ENCODE measurements around the gene FANCC. TPM values are rescaled to one million over a fixed set of nuclear protein-coding genes. Genes with fewer than 3 reads are reported as not detected.
A peak's percentile ranks its signal among the peaks of the same experiment; 100 is the strongest.

FANCC gene
- total RNA-seq, 8 experiments from 2014 or later = 1.2 to 31.3 (median 11.9) TPM

DNA sequence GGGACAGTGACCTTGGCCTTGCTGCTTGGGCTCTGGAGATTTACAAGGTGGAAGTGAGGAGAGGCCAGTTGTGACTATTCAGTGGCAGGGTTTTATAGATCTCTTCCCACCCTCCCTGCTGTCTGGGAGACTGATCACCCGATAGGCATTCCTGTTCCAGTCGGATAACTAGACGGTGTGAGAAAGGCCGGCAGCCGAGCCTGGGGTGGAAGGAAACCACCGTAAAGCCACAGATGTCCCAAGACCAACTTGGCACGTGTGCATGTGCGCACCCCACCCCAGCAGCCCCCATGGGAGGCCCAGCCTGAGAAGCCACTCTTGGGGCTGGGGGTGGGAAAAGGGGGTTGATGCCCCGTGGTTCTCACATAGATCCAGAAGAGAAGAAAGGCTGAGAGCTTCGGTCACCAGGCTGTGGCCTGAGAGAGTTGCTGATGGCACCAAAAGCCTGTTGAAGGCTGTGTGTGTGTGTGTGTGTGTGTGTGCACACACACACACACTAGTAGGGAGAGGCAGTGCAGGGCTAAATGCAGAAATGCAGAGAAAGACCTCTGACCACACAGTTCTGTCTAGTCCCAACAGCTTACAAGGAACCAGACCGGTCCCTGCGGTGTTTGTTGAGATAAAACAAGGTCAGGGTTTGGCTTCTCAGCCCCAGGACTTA, 225.8 kb downstream of the FANCC start:
- in situ Hi-C loops (cut with MboI; ENCODE audit: low pct_unique_long_range_greater_than_20kb in 2 of 9, low sequenced_read_pairs in 9 of 9, unreplicated experiment in 9 of 9) = loop anchor here in 1 of 9 experiments (25.0 kb wide), 1 partner anchor 104 kb away; no protein-coding TSS in a partner anchor
- Histone ChIP-seq H3K27ac (peak overlapping the region in 1 of 2 donors; percentile 51), H3K4me3 (no peak overlapping the region), H3K4me1 (replicated peaks in 1 of 2) (peaks cover 31 to 33% of the 10 kb centered on the region in 2 donors)
- WGBS, 10 experiments = 0 to 72% (median 20%) methylated on average over 1 to 4 of the region's 12 CpGs; no CpG with 5 or more reads in 7 of the 10 experiments
- peak; percentile 44 to 68 (median 60) for ATAC-seq (replicated peaks in 6 of 8)

DNA sequence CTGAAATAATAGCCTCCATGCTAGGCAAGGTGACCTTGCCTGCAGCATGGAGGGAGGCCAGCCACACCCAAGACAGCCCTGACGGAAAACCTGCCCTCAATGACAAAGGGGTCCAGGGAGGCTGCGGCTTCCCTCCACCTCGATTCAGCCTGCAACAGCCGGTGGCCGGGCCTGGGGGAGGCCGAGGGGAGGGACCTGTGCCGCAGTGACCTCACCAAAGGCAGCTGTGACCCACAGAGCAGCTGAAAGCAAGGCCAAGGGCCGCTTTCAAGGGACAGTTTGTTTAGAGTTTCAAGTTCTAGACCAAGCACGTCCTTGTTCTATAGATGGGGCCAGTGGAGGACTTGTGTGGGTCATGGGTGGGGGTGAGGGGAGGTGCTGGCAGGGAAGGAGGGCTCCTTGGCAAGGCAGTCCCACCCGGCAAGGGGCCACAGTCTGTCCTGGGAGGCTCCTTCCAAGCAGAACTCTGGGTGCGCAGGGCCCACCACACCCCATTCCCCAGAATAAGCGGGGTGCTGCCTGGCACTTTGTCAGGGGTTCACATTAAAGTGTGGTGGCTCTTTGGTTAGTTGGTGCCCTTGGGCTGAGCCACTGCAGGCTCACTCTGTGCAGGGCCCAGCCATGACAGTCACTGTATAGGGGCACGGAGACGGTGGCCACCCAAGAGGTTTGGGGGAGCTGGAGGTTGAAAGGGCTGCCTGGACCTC, 226.5 kb downstream of the FANCC start:
- in situ Hi-C loops (cut with MboI; ENCODE audit: low pct_unique_long_range_greater_than_20kb in 2 of 9, low sequenced_read_pairs in 9 of 9, unreplicated experiment in 9 of 9) = loop anchor here in 1 of 9 experiments (25.0 kb wide), 1 partner anchor 104 kb away; no protein-coding TSS in a partner anchor
- 0 to 90% (median 48%) methylated on average over 1 to 2 of the region's 14 CpGs; no CpG with 5 or more reads in 6 of the 10 experiments for whole genome bisulfite sequencing, 10 experiments
- peaks cover 31 to 33% of the 10 kb centered on the region in 2 donors for H3K4me1 ChIP-seq (replicated peaks in 1 of 2)
- peak in 4 of 8 experiments; percentile 14 to 50 (median 42) for ATAC-seq (replicated peaks in 6 of 8)
- peak overlapping the region in 1 of 2 donors; percentile 39 for H3K27ac ChIP-seq
- H3K4me3 ChIP-seq = no peak overlapping the region

DNA sequence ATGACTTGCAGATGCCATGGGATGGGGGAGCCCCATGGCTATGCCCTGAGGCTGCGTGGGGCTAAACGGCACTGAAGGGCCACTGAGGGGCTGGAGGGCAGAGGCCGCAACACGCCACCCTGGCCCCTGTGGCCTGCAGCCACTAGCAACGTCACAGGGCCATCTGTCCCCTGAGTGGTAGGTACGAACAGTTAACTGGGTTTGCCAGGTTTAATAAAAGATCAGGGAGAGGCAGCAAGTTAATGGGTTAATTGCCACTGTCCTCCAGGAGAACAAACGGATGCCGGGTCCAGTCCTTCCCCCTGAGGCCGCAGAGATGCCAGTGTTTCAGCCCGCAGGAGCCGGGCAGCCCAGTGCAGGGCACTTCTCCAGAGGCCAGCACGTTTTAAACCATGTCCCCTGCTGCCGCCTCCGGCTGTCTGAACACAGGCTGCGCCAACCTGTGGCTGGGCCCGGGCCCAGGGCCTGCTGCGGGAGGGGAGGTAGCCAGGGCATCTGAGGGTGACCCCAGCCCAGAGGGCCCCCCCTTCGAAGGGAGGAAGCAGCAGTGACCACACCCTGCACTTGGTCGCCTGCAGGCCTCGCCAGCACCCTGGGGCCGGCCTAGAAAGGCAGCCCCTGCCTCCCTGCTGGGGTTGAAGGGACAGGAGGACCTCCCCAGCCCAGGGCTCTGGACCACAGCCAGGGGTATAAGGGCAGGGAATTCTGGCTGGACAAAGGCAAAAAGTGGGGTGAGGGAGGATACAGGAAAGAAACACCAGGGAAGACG, 227.3 kb downstream of the FANCC start:
- Histone ChIP-seq H3K27ac (peak overlapping the region in 1 of 2 donors; percentile 39), H3K4me1 (replicated peaks in 1 of 2) (peaks cover 30 to 31% of the 10 kb centered on the region in 2 donors), H3K4me3 (no peak overlapping the region)
- in situ Hi-C loops (cut with MboI; ENCODE audit: low pct_unique_long_range_greater_than_20kb in 2 of 9, low sequenced_read_pairs in 9 of 9, unreplicated experiment in 9 of 9) = loop anchor here in 1 of 9 experiments (25.0 kb wide), 1 partner anchor 103 kb away; no protein-coding TSS in a partner anchor
- WGBS, 10 experiments = 0 to 100% (median 90%) methylated on average over 1 to 9 of the region's 22 CpGs; no CpG with 5 or more reads in 5 of the 10 experiments
- peak in 6 of 8 experiments; percentile 6 to 17 (median 9) for ATAC-seq (replicated peaks in 6 of 8)

DNA sequence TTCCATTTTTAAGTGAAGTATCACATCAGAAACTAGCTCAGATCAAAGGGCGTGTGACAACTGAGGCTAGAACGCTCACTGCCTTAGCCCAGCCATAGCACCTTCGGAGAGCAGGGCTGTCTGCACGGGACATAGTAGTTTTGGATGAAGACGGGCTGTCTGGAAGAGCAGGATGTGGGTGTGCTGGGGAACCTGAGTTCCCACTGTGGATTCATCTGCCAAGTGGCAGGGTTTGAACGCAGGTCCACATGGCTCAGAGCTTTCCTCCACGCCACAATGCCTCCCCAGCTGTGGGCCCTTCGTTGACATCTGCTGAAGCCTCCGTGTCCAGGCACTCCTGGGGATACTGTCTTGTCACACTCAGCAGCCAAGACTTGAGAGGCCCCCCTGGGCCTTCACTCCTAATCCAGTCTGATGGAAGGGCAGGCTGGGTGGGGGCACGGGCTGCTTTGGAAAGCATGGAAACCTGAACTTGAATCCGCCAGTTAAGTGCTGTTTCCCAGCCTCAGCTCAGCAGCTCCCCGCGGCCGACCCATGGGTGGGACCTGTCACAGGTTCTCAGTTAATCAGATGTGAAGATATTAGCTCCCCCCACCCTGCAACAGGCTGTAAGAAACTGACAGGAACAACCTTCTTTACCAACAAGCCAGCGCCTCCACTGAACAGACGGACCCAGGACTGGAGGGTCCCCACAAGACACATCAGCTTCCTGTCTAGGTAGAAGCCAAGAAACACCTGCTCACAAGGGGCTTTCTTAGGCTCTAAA, 228.1 kb downstream of the FANCC start:
- WGBS, 10 experiments = 70 to 100% (median 93%) methylated on average over 1 to 11 of the region's 16 CpGs; no CpG with 5 or more reads in 5 of the 10 experiments
- in situ Hi-C loops (cut with MboI; ENCODE audit: low pct_unique_long_range_greater_than_20kb in 2 of 9, low sequenced_read_pairs in 9 of 9, unreplicated experiment in 9 of 9) = loop anchor here in 1 of 9 experiments (25.0 kb wide), 1 partner anchor 102 kb away; no protein-coding TSS in a partner anchor
- peaks cover 30 to 31% of the 10 kb centered on the region in 2 donors for H3K4me1 ChIP-seq (replicated peaks in 1 of 2)
- ATAC-seq (replicated peaks in 6 of 8) = no peak
- no peak overlapping the region for H3K27ac ChIP-seq
- no peak overlapping the region for H3K4me3 ChIP-seq

DNA sequence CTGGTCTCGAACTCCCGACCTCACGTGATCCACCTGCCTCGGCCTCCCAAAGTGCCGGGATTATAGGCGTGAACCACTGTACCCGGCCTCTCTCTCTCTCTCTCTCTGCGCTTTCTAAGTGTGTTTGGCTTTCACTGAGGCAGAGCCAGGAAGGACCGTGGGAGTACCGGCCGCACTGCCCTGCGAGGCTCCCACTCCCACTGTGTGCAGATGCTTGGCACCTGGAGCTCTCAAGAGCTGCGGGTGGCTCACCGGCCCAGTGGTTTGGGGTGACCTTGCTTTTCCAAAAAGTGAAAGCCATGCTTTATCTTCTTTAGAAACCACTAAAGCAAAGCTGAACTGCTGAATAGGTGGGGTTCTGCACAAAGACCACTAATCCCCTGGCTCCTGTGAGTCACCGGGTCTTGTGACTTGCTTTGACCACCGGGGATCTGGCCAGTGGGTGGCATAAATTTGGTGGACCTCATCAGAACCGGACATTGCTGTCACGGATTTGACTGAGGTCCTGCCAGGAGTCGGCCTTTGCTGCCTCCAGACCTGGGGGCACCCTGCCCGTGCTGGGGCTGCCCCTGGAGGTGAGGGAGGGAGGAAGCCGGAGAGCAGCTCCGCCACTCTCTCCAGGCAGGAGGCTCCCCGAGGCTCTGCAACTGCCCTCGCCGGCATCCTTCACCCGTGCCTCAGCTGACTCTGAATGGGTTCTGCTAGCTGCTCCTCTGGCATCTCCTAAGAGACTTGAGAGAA, 228.9 kb downstream of the FANCC start:
- no peak overlapping the region for H3K27ac ChIP-seq
- WGBS, 10 experiments = 48 to 100% (median 91%) methylated on average over 2 to 10 of the region's 26 CpGs; no CpG with 5 or more reads in 4 of the 10 experiments
- no peak for ATAC-seq (replicated peaks in 6 of 8)
- H3K4me1 ChIP-seq (replicated peaks in 1 of 2) = peaks cover 30 to 31% of the 10 kb centered on the region in 2 donors
- no peak overlapping the region for H3K4me3 ChIP-seq
- in situ Hi-C loops (cut with MboI; ENCODE audit: low pct_unique_long_range_greater_than_20kb in 2 of 9, low sequenced_read_pairs in 9 of 9, unreplicated experiment in 9 of 9) = loop anchor here in 1 of 9 experiments (25.0 kb wide), 1 partner anchor 101 kb away; no protein-coding TSS in a partner anchor

DNA sequence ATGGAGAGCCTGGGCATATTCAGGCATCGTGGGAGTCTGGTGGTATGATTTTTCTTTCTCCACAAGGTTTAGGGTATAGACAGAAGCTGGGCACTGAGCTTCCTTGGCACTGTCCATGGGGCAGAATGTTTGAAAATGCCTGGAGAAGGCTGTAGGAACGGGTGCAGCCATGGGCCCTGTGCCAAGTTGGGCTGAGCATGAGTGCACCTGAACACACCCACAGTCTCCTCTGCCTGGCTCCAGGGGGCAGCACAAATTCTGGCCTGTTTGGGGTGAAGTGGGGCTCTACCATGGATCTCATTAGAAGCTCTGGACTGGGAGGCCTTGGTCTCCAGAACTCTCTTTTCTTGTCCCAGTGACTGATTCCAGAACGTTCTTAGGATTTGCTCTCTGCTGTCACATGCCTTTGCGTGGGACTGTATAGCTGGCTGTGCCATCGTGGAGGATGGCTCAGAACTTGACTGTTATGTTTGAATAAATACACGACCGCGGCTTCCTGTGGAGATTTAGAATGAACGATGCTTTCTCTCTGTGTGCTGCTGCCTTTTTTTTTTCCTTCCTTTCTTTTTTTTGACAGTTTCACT, 229.8 kb downstream of the FANCC start:
- in situ Hi-C loops (cut with MboI; ENCODE audit: low pct_unique_long_range_greater_than_20kb in 2 of 9, low sequenced_read_pairs in 9 of 9, unreplicated experiment in 9 of 9) = loop anchor here in 1 of 9 experiments (25.0 kb wide), 1 partner anchor 100 kb away; no protein-coding TSS in a partner anchor
- Histone ChIP-seq H3K4me3 (no peak overlapping the region), H3K4me1 (replicated peaks in 1 of 2) (peaks cover 24 to 26% of the 10 kb centered on the region in 2 donors), H3K27ac (no peak overlapping the region)
- ATAC-seq (replicated peaks in 6 of 8) = peak in 1 of 8 experiments; percentile 3
- WGBS, 10 experiments = 55 to 100% (median 93%) methylated on average over 1 to 9 of the region's 9 CpGs; no CpG with 5 or more reads in 3 of the 10 experiments

DNA sequence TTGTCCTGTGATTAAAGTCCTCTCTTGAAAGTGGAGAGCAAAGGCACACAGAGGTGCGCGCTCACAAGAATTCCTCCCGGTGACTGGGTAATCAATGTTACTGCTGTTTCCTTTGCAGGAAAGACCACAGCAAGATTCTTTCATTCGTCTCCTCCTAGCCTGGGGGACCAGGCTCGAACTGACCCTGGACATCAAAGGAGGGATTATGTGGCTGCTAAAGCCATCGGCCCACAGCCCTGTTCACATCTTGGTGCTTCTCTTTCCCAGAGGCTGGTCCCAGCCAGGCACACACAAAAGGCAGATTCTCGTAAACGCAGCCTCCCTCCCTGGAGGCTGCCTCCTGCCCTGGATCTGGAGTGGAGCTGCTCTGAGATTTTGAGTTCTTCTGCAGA, 230.9 kb downstream of the FANCC start:
- H3K4me1 ChIP-seq (replicated peaks in 1 of 2) = peaks cover 12 to 14% of the 10 kb centered on the region in 2 donors
- H3K27ac ChIP-seq = no peak overlapping the region
- ATAC-seq (replicated peaks in 6 of 8) = no peak
- WGBS, 10 experiments = 52 to 100% (median 80%) methylated on average over 1 to 2 of the region's 8 CpGs; no CpG with 5 or more reads in 3 of the 10 experiments
- H3K4me3 ChIP-seq = no peak overlapping the region
- in situ Hi-C loops (cut with MboI; ENCODE audit: low pct_unique_long_range_greater_than_20kb in 2 of 9, low sequenced_read_pairs in 9 of 9, unreplicated experiment in 9 of 9) = loop anchor here in 1 of 9 experiments (25.0 kb wide), 1 partner anchor 99 kb away; no protein-coding TSS in a partner anchor

DNA sequence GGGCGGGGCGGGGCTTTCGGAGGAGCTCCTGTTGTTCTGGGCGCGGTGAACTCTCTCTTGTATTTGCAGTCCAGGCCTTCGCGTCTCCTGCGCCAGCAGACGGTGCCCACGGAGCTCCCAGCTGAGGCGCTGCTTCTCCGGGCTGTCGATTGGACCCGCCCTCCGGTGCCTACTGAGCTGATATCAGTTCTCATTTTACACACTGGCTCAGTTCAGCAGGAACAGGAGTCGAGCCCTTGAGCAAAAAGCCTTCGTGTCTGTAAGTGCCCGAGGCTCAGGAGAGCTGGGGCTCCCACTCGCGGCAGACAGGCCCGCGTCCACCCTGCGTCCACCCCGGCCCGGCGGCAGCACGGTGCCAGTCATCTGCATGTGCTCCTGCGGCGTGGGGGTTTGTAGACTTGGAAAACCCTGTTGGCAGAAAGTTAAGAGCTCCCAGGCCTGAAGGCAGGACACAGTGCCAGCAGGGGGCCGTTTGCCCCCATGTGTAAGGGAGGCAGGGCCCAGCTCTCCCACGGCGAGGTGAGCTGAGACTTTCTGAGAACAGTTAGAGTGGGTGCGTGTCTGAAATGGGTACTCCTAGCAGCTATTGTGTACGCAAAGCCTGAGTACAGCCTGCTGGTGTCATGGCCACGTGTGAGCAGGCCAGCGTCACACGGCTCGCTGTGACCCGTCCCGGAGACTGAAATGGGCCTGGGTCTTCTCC, 231.5 kb downstream of the FANCC start:
- no peak for ATAC-seq (replicated peaks in 6 of 8)
- in situ Hi-C loops (cut with MboI; ENCODE audit: low pct_unique_long_range_greater_than_20kb in 2 of 9, low sequenced_read_pairs in 9 of 9, unreplicated experiment in 9 of 9) = loop anchor here in 1 of 9 experiments (25.0 kb wide), 1 partner anchor 99 kb away; no protein-coding TSS in a partner anchor
- peaks cover 7 to 9% of the 10 kb centered on the region in 2 donors for H3K4me1 ChIP-seq (replicated peaks in 1 of 2)
- WGBS, 10 experiments = 68 to 94% (median 90%) methylated on average over 3 to 16 of the region's 40 CpGs; no CpG with 5 or more reads in 4 of the 10 experiments
- no peak overlapping the region for H3K27ac ChIP-seq
- no peak overlapping the region for H3K4me3 ChIP-seq

DNA sequence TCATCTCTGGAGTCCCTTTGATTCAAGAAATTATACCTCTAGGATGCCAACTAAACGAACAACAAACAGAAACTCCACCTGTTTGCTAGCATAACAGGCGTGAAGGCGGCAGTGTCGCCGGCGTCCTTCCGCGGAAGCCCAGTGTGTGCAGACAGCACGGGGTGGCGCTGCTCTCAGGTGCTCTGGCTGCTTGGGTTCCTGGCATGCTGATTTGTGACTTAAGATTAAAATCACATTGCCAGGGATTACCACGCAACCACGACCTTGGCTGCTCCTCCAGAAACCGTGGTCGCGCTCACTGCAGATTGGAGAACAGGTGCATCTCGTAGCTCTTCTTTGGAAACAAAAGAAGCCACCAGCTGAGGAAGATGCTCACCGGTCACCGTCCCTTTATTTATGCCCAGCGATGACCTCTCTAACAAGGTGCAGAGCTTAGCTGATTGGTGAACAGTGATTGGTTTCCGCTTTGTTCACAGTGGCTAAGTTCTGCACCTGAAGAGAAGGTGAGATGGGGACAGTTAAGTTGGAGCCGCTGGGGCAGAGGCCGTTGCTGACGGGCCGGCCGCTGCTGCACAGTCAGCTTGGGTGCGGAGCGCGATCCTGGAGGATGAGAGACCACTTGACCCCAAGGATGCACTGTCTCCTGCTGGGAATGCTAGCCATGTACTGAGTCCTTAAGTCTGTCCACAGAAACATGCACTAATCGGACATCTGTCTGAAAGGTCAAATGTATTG, 232.3 kb downstream of the FANCC start:
- H3K4me3 ChIP-seq = no peak overlapping the region
- H3K27ac ChIP-seq = no peak overlapping the region
- WGBS, 10 experiments = 70 to 100% (median 98%) methylated on average over 2 to 10 of the region's 29 CpGs
- no peak for ATAC-seq (replicated peaks in 6 of 8)
- in situ Hi-C loops (cut with MboI; ENCODE audit: low pct_unique_long_range_greater_than_20kb in 2 of 9, low sequenced_read_pairs in 9 of 9, unreplicated experiment in 9 of 9) = loop anchor here in 1 of 9 experiments (25.0 kb wide), 1 partner anchor 98 kb away; no protein-coding TSS in a partner anchor
- H3K4me1 ChIP-seq (replicated peaks in 1 of 2) = peaks cover 0 to under 1% of the 10 kb centered on the region in 2 donors
